CD1c-positive myeloid dendritic cell (primary cell): Measurements from ENCODE around the gene JOSD1.
A peak's percentile ranks its signal among the peaks of the same experiment; 100 is the strongest.

Experiments used
- DNase-seq: peaks from one replicate; pipeline ENCODE4 v3.0.0-alpha.2; 2016; ENCODE audit errors: extremely low spot score

Gene JOSD1

GRCh38 chr22:38713921-38714320 lies 13.2 kb upstream of the JOSD1 start:
- DNase-seq = no peak

- DNase-seq = no peak
These were observed 11.9 kb upstream of the JOSD1 start for GRCh38 chr22:38712486-38713207.

GRCh38 chr22:38710866-38711265 lies 10.1 kb upstream of the JOSD1 start:
- DNase-seq = no peak

GRCh38 chr22:38710351-38710750 lies 9.6 kb upstream of the JOSD1 start:
- DNase-seq = no peak

GRCh38 chr22:38709306-38709705 lies 8.6 kb upstream of the JOSD1 start:
- DNase-seq = peak; percentile 35

GRCh38 chr22:38707984-38708383 lies 7.2 kb upstream of the JOSD1 start:
- no peak for DNase-seq

GRCh38 chr22:38707346-38707745 lies 6.6 kb upstream of the JOSD1 start:
- peak; percentile 38 for DNase-seq

- peak; percentile 37 for DNase-seq
These were observed 6.1 kb upstream of the JOSD1 start for GRCh38 chr22:38706901-38707195.

GRCh38 chr22:38706101-38706900 lies 5.6 kb upstream of the JOSD1 start:
- peak; percentile 46 for DNase-seq

GRCh38 chr22:38705235-38706100 lies 4.7 kb upstream of the JOSD1 start, which contains the start of gene GTPBP1:
Gene GTPBP1 (plus strand): TSS chr22:38705944. CDS start chr22:38705956, 12 bp downstream.
- peak; percentile 100 for DNase-seq

- DNase-seq = no peak
These were observed 4.0 kb upstream of the JOSD1 start for GRCh38 chr22:38704654-38705234.

GRCh38 chr22:38700270-38700788 lies 414 bp downstream of the JOSD1 start:
- DNase-seq = peak; percentile 86

- no peak for DNase-seq
These were observed 959 bp downstream of the JOSD1 start for GRCh38 chr22:38699784-38700183.

- DNase-seq = no peak
These were observed 1.6 kb downstream of the JOSD1 start for GRCh38 chr22:38699143-38699542.

GRCh38 chr22:38698407-38699094 lies 2.2 kb downstream of the JOSD1 start:
- DNase-seq = no peak

GRCh38 chr22:38697425-38698089 lies 3.2 kb downstream of the JOSD1 start:
- DNase-seq = no peak

GRCh38 chr22:38696606-38697424 lies 3.9 kb downstream of the JOSD1 start:
- DNase-seq = peak; percentile 75

- no peak for DNase-seq
These were observed 5.8 kb downstream of the JOSD1 start for GRCh38 chr22:38694940-38695339.

- no peak for DNase-seq
These were observed 6.7 kb downstream of the JOSD1 start for GRCh38 chr22:38694049-38694448.

- no peak for DNase-seq
These were observed 11.1 kb downstream of the JOSD1 start for GRCh38 chr22:38689651-38690050.
